H1 (cell line): ENCODE results near the gene UXT. TPM values are rescaled to one million over a fixed set of nuclear protein-coding genes. Genes with fewer than 3 reads are reported as not detected.

Experiments used
- CBX8 ChIP-seq: fragments of 300-800, 300-1000 bp; sonication (generic); IDR thresholded peaks from 2 replicates; pipeline ENCODE4 v1.7.1; 2016; ENCODE audit warnings: low read depth, low read length, borderline replicate concordance
- EGR1 ChIP-seq: IDR thresholded peaks from 2 replicates; pipeline ENCODE4 v1.6.1; 2011; ENCODE audit warnings: low read depth, low read length, borderline replicate concordance
- EP300 ChIP-seq, 2 experiments: IDR thresholded peaks; 1 replicate in 1 of 2; 2 replicates in 1 of 2; pipeline ENCODE4 v1.6.1; 2011 to 2012; ENCODE audit warnings: low read depth in 2 of 2, low read length in 2 of 2, mild to moderate bottlenecking in 2 of 2, borderline replicate concordance in 1 of 2, inconsistent platforms in 1 of 2, moderate library complexity in 1 of 2
- SP2 ChIP-seq: IDR thresholded peaks from 2 replicates; pipeline ENCODE4 v1.6.1; 2012; ENCODE audit warnings: mild to moderate bottlenecking, low read length, inconsistent platforms
- polyA plus RNA-seq, 7 experiments: library from polyadenylated mRNA; depleted of rRNA in 3 of 7; stranded (reverse) in 5 of 7; unstranded in 2 of 7; fragments of >200 nt in 5 of 7; fragments of 200-250 nt in 2 of 7; gene quantifications; 1 replicate in 5 of 7; 2 replicates in 1 of 7; 4 replicates in 1 of 7; pipeline versions ENCODE4 v1.2.1 to v1.2.3, GENCODE V29; 2011 to 2013; ENCODE audit warnings: missing spikeins in 2 of 7, mixed read lengths in 2 of 7
- total RNA-seq: library from RNA; stranded (reverse); fragmentation: NEBNext Ultra II Directional; extraction: Animal tissue kit (Norgen Biotek cat#: 25700); gene quantifications from 2 replicates; pipeline ENCODE4 v1.2.1, GENCODE V29; 2021
- TF ChIP-seq, protein P1 (sequence below): fragments of 300-600 bp; sonication (generic); IDR thresholded peaks from 2 replicates; pipeline ENCODE4 v1.7.1; 2012; ENCODE audit warnings: low read length, moderate library complexity, mild to moderate bottlenecking, inconsistent platforms; ENCODE audit not compliant: insufficient replicate concordance

UXT gene
- total and polyA plus RNA-seq, 2 of the 8 experiments (the other 6 are each of a cell fraction or from before 2014, with no cell fraction given), result 69.4 to 116 TPM

DNA sequence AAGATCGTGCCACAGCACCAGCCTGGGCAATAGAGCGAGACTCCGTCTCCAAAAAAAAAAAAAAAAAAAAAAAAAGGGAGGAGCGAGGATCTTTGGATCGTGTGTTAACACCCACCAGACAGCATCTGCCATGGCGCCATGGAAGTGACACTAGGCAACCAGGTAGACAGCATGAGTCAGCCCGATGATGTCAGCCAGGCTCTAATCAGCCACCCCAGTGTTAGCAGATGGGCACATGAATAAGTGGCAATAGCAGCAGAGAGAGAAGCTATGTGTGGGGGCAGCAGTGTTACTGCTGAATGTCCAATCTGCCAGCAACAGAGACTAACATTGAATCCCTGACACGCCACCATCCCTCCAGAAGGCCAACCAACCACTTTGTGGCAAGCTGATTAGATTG lies 45.9 kb downstream of the UXT start (continued):
- TF ChIP-seq, protein P1, sequence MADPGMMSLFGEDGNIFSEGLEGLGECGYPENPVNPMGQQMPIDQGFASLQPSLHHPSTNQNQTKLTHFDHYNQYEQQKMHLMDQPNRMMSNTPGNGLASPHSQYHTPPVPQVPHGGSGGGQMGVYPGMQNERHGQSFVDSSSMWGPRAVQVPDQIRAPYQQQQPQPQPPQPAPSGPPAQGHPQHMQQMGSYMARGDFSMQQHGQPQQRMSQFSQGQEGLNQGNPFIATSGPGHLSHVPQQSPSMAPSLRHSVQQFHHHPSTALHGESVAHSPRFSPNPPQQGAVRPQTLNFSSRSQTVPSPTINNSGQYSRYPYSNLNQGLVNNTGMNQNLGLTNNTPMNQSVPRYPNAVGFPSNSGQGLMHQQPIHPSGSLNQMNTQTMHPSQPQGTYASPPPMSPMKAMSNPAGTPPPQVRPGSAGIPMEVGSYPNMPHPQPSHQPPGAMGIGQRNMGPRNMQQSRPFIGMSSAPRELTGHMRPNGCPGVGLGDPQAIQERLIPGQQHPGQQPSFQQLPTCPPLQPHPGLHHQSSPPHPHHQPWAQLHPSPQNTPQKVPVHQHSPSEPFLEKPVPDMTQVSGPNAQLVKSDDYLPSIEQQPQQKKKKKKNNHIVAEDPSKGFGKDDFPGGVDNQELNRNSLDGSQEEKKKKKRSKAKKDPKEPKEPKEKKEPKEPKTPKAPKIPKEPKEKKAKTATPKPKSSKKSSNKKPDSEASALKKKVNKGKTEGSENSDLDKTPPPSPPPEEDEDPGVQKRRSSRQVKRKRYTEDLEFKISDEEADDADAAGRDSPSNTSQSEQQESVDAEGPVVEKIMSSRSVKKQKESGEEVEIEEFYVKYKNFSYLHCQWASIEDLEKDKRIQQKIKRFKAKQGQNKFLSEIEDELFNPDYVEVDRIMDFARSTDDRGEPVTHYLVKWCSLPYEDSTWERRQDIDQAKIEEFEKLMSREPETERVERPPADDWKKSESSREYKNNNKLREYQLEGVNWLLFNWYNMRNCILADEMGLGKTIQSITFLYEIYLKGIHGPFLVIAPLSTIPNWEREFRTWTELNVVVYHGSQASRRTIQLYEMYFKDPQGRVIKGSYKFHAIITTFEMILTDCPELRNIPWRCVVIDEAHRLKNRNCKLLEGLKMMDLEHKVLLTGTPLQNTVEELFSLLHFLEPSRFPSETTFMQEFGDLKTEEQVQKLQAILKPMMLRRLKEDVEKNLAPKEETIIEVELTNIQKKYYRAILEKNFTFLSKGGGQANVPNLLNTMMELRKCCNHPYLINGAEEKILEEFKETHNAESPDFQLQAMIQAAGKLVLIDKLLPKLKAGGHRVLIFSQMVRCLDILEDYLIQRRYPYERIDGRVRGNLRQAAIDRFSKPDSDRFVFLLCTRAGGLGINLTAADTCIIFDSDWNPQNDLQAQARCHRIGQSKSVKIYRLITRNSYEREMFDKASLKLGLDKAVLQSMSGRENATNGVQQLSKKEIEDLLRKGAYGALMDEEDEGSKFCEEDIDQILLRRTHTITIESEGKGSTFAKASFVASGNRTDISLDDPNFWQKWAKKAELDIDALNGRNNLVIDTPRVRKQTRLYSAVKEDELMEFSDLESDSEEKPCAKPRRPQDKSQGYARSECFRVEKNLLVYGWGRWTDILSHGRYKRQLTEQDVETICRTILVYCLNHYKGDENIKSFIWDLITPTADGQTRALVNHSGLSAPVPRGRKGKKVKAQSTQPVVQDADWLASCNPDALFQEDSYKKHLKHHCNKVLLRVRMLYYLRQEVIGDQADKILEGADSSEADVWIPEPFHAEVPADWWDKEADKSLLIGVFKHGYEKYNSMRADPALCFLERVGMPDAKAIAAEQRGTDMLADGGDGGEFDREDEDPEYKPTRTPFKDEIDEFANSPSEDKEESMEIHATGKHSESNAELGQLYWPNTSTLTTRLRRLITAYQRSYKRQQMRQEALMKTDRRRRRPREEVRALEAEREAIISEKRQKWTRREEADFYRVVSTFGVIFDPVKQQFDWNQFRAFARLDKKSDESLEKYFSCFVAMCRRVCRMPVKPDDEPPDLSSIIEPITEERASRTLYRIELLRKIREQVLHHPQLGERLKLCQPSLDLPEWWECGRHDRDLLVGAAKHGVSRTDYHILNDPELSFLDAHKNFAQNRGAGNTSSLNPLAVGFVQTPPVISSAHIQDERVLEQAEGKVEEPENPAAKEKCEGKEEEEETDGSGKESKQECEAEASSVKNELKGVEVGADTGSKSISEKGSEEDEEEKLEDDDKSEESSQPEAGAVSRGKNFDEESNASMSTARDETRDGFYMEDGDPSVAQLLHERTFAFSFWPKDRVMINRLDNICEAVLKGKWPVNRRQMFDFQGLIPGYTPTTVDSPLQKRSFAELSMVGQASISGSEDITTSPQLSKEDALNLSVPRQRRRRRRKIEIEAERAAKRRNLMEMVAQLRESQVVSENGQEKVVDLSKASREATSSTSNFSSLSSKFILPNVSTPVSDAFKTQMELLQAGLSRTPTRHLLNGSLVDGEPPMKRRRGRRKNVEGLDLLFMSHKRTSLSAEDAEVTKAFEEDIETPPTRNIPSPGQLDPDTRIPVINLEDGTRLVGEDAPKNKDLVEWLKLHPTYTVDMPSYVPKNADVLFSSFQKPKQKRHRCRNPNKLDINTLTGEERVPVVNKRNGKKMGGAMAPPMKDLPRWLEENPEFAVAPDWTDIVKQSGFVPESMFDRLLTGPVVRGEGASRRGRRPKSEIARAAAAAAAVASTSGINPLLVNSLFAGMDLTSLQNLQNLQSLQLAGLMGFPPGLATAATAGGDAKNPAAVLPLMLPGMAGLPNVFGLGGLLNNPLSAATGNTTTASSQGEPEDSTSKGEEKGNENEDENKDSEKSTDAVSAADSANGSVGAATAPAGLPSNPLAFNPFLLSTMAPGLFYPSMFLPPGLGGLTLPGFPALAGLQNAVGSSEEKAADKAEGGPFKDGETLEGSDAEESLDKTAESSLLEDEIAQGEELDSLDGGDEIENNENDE, result no peak
- no peak for TF ChIP-seq EGR1
- TF ChIP-seq CBX8, result no peak
- TF ChIP-seq EP300 (IDR thresholded peaks at IDR 0.05; ENCODE audit: borderline replicate concordance in 1 of 2, low read depth in 2 of 2, low read length in 2 of 2), result no peak
- TF ChIP-seq SP2, result no peak
- TF ChIP-seq, all 59 proteins: peak for 0
